Measurements from ENCODE around the gene OPTC.

OPTC gene

GRCh38 chr1:203519053-203519840 is 25.3 kb downstream of the OPTC start:
- DNase-seq: no peak

- DNase-seq: no peak
Measured at GRCh38 chr1:203519896-203520295, 25.9 kb downstream of the OPTC start.

GRCh38 chr1:203520315-203520714 is 26.4 kb downstream of the OPTC start:
- DNase-seq: no peak

- peak; percentile 23 for DNase-seq
Measured at GRCh38 chr1:203521074-203521794, 27.3 kb downstream of the OPTC start.

- peak; percentile 66 for DNase-seq
Measured at GRCh38 chr1:203521812-203522211, 27.9 kb downstream of the OPTC start.

GRCh38 chr1:203522237-203522636 is 28.3 kb downstream of the OPTC start:
- DNase-seq: peak; percentile 80

GRCh38 chr1:203523667-203524066 is 29.7 kb downstream of the OPTC start:
- DNase-seq: no peak

GRCh38 chr1:203524152-203524551 is 30.2 kb downstream of the OPTC start:
- DNase-seq: no peak

- no peak for DNase-seq
Measured at GRCh38 chr1:203524824-203525223, 30.9 kb downstream of the OPTC start.

GRCh38 chr1:203525685-203526084 is 31.7 kb downstream of the OPTC start:
- no peak for DNase-seq

- no peak for DNase-seq
Measured at GRCh38 chr1:203526130-203526529, 32.2 kb downstream of the OPTC start.

GRCh38 chr1:203526572-203526971 is 32.6 kb downstream of the OPTC start:
- no peak for DNase-seq

GRCh38 chr1:203527013-203527412 is 33.1 kb downstream of the OPTC start:
- no peak for DNase-seq

GRCh38 chr1:203528063-203528462 is 34.1 kb downstream of the OPTC start:
- no peak for DNase-seq

GRCh38 chr1:203528976-203529835 is 35.3 kb downstream of the OPTC start:
- DNase-seq: no peak

GRCh38 chr1:203531063-203531462 is 37.1 kb downstream of the OPTC start:
- no peak for DNase-seq

- no peak for DNase-seq
Measured at GRCh38 chr1:203534012-203534411, 40.1 kb downstream of the OPTC start.

- DNase-seq: no peak
Measured at GRCh38 chr1:203534526-203534925, 40.6 kb downstream of the OPTC start.

- DNase-seq: no peak
Measured at GRCh38 chr1:203536575-203536974, 42.6 kb downstream of the OPTC start.

GRCh38 chr1:203536980-203537455 is 43.1 kb downstream of the OPTC start:
- DNase-seq: no peak

GRCh38 chr1:203537806-203538464 is 44.0 kb downstream of the OPTC start:
- DNase-seq: no peak

- no peak for DNase-seq
Measured at GRCh38 chr1:203538726-203539125, 44.8 kb downstream of the OPTC start.
